GM18498 (cell line): ENCODE measurements around the gene SPACDR.

Experiments
- ATAC-seq: cut with Tn5 transposase; IDR thresholded peaks from one replicate; pipeline ENCODE4 v1.9.1; 2021; ENCODE audit warnings: mild to moderate bottlenecking, moderate library complexity; ENCODE audit not compliant: unreplicated experiment

Gene SPACDR

DNA sequence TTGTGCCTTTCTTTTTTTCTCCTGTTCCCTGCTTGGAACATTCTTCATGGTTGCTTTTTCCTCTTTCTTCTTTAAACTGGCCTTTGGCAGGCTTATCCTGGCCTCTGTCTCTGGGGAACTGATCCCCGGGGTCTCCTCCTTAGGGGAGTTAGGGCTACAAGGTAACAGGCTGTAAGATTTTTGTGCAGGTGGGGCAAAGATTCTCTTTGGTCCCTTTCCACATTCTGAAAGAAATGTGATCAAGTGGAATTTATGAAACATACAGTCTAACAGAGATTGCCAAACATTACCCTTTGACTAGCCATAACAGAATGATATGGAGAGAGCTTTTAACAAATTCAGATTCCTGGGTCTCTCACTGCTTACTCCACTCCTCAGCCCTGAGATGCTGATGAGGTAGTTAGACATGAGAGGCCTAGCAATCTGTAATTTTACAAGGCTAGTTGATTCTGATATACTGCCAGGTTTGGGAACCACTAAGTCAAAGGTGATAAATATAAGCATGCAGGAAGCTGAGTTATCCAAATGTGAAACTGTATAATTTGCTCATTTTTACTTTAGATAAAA is 44.3 kb downstream of the SPACDR start:
- no peak for ATAC-seq

- ATAC-seq = no peak
These were observed 45.0 kb downstream of the SPACDR start for GRCh38 chr7:100418930-100419659.

GRCh38 chr7:100415448-100415847 is 48.6 kb downstream of the SPACDR start:
- no peak for ATAC-seq

GRCh38 chr7:100413889-100414288 is 50.2 kb downstream of the SPACDR start:
- ATAC-seq = no peak

DNA sequence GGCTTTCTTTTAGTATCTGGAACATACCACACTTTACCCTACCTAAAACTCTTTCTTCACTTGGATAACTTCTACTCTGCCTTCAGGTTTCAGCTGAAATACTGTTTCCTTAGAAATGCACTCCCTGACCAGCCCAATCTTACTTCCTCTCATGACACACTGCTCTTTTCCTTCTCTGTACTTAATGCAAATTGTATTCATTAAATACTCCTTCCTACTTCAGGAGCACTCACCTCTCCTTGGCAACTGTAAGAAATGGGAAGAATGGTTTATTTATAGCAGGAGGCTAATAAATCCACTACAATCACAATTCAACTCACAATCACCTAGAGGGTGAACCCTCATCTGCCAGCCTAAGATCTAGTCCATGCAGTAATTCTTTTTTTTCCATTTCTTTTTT is 50.7 kb downstream of the SPACDR start:
- no peak for ATAC-seq

- ATAC-seq = no peak
These were observed 53.0 kb downstream of the SPACDR start for GRCh38 chr7:100411101-100411500.

GRCh38 chr7:100407285-100408180 is 56.5 kb downstream of the SPACDR start:
- peak; percentile 59 for ATAC-seq

GRCh38 chr7:100406767-100407166 is 57.3 kb downstream of the SPACDR start:
- no peak for ATAC-seq
